Lower lobe of right lung (tissue), 2 donors: ENCODE data around the gene GABRD. TPM values are rescaled to one million over a fixed set of nuclear protein-coding genes. Genes with fewer than 3 reads are reported as not detected.

ENCODE experiments used
- ATAC-seq, 2 donors: fragments of 200-7000 bp; cut with Tn5 transposase; one replicate each; pipeline ENCODE4 v1.9.1; 2020 to 2022; ENCODE audit warnings: mild to moderate bottlenecking in 2 of 2, moderate library complexity in 2 of 2
- DNase-seq: peaks from one replicate; pipeline ENCODE4 v3.0.0-alpha.2; 2020
- H3K27ac ChIP-seq: fragments of 200-600 bp; one replicate; pipeline ENCODE4 v1.8.0; 2022
- H3K27me3 ChIP-seq: fragments of 200-600 bp; one replicate; pipeline ENCODE4 v1.8.0; 2022; ENCODE audit warnings: low read depth
- H3K36me3 ChIP-seq: fragments of 200-600 bp; one replicate; pipeline ENCODE4 v1.8.0; 2022; ENCODE audit warnings: mild to moderate bottlenecking
- H3K4me1 ChIP-seq: fragments of 200-600 bp; one replicate; pipeline ENCODE4 v1.8.0; 2022
- H3K4me3 ChIP-seq: fragments of 200-600 bp; one replicate; pipeline ENCODE4 v1.8.0; 2022; ENCODE audit warnings: mild to moderate bottlenecking
- H3K9me3 ChIP-seq: fragments of 200-600 bp; one replicate; pipeline ENCODE4 v1.8.0; 2022
- intact Hi-C: fragments of 100-400 bp; cut with DNase I; formaldehyde crosslinking; loops from one replicate; pipeline ENCODE4 v1.11.0; 2022
- total RNA-seq: library from RNA; stranded (reverse); fragmentation: NEBNext Ultra II Directional; extraction: Animal tissue kit (Norgen Biotek cat#: 25700); gene quantifications from one replicate; pipeline ENCODE4 v1.2.1, GENCODE V29; 2021
- TF ChIP-seq, protein P1 (sequence below): fragments of 200-600 bp; IDR thresholded peaks from one replicate; pipeline ENCODE4 v1.8.0; 2022; ENCODE audit warnings: antibody characterized with exemption, mild to moderate bottlenecking
- donor health status: DM: no; HTN: yes; CAD: no; lungs with severe emphysema.

The GABRD gene
- total RNA-seq, 1 donor from 2014 or later = 2.7 TPM

DNA sequence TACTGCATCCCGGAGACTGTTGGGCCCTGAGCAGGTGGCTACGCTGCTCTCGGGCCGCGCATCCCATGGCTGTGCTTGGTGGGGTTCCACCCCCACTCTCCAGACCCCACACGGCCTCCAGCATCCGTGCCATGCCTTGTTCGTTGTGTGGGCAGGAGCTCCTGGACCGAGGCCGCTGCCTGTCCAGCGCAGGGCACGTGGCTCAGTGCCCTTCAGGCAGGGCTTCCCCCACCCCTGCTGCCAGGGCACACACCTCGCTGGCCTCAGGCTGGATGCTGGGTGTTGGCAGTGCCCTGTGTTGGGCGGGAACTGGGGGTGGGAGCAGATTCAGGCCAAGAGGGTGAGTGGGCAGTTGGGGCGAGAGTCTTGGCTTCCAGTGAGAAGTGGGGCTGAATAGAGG lies 40.9 kb downstream of the GABRD start:
- ATAC-seq = peak; percentile 75 to 81
- TF ChIP-seq, protein P1, sequence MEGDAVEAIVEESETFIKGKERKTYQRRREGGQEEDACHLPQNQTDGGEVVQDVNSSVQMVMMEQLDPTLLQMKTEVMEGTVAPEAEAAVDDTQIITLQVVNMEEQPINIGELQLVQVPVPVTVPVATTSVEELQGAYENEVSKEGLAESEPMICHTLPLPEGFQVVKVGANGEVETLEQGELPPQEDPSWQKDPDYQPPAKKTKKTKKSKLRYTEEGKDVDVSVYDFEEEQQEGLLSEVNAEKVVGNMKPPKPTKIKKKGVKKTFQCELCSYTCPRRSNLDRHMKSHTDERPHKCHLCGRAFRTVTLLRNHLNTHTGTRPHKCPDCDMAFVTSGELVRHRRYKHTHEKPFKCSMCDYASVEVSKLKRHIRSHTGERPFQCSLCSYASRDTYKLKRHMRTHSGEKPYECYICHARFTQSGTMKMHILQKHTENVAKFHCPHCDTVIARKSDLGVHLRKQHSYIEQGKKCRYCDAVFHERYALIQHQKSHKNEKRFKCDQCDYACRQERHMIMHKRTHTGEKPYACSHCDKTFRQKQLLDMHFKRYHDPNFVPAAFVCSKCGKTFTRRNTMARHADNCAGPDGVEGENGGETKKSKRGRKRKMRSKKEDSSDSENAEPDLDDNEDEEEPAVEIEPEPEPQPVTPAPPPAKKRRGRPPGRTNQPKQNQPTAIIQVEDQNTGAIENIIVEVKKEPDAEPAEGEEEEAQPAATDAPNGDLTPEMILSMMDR = no peak
- peak; percentile 78 for DNase-seq

DNA sequence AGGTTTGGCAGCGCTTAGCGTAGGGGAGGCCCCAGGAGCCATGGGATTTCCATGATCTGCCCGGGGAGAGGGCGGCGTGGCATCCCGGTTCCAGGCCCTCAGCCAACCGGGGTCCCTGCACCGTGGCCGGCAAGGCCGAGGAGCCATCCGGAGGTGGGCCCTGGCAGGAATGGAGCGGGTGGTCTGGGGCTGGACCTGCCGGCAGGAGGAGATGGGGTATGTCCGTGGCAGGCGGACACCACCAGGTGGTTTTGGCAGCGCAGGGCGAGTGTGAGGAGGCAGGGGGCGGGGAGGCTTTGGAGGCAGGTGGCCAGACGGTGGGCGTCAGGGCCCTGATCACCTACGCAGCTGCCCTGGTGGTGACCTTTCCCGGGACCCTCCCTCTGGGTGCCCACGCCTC lies 41.4 kb downstream of the GABRD start:
- intact Hi-C loops = no loop called here
- peaks cover 16% of the 10 kb centered on the region for H3K4me1 ChIP-seq
- H3K4me3 ChIP-seq = no peak overlapping the region
- H3K9me3 ChIP-seq = peaks cover 4% of the 10 kb centered on the region
- ATAC-seq = peak; percentile 8 to 10
- no peaks in the 10 kb centered on the region for H3K27me3 ChIP-seq
- TF ChIP-seq, protein P1 = no peak
- H3K27ac ChIP-seq = peak overlapping the region; percentile 83
- H3K36me3 ChIP-seq = peaks cover 29% of the 10 kb centered on the region
- DNase-seq = peak; percentile 48

More for the DNA sequence above, 40.9 kb downstream of the GABRD start:
- H3K9me3 ChIP-seq = peaks cover 4% of the 10 kb centered on the region
- intact Hi-C loops = no loop called here
- no peak overlapping the region for H3K4me3 ChIP-seq
- H3K27ac ChIP-seq = peak overlapping the region; percentile 83
- no peaks in the 10 kb centered on the region for H3K27me3 ChIP-seq
- peaks cover 30% of the 10 kb centered on the region for H3K36me3 ChIP-seq
- peaks cover 16% of the 10 kb centered on the region for H3K4me1 ChIP-seq

DNA sequence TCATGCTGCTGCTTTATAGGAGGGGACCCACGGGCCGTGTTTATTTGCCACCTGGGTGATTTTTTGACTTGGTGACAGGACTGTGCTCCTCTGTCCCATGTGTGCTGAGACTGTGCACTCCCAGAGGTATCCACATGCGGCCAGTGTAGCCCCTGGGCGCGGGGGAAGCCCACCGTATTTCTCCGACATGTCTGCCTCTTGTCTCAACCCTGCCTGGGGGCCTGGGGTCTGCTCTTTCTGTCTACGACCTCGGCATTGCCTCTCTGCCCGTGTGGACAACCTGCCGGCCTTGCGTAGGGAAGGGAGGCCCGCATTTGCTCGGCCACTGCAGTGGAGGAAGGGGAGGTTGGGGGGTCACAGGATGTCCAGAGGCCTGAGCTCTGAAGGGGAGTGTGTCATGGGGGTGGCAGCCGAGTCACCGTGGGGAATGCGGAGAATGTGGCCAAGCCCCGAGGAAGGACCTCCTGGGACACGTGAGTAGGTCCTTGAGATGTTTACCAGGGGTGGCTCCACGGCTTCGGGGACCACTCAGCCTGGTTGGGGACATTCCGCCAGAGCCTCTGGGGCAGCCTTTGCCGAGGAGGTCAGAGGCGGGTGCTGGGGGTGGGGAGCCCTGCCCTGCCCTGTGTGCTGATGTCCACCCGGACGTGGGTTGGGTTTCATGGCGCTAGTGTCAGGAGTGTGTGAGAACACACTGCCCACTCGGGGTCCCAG lies 42.1 kb downstream of the GABRD start:
- H3K27me3 ChIP-seq = no peaks in the 10 kb centered on the region
- peak overlapping the region; percentile 83 for H3K27ac ChIP-seq
- H3K4me3 ChIP-seq = no peak overlapping the region
- peaks cover 4% of the 10 kb centered on the region for H3K9me3 ChIP-seq
- peaks cover 23% of the 10 kb centered on the region for H3K36me3 ChIP-seq
- TF ChIP-seq, protein P1 = no peak
- DNase-seq (peak; percentile 90), ATAC-seq (peak; percentile 92 to 95)
- peaks cover 16% of the 10 kb centered on the region for H3K4me1 ChIP-seq
- intact Hi-C loops = no loop called here

DNA sequence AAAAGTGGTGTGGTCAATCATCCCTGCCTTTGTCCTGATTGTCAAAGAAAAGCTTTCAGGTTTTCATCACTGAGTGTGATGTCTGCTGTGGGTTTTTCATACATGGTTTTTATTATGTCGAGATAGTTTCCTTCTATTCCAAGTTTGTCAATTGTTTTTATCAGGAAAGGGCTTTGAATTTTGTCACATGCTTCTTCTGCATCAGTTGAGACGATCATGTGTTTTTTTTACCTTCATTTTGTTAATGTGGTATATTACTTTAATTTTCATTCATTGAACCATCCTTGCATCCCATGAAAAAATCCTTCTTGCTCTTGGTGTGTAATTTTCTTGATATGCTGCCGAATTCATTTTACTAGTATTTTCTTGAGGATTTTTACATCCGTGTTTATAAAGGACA lies 46.6 kb downstream of the GABRD start:
- intact Hi-C loops = no loop called here
- DNase-seq (no peak), ATAC-seq (no peak)
- no peak overlapping the region for H3K4me3 ChIP-seq
- peaks cover 4% of the 10 kb centered on the region for H3K9me3 ChIP-seq
- no peak overlapping the region for H3K27ac ChIP-seq
- peaks cover 11% of the 10 kb centered on the region for H3K36me3 ChIP-seq
- peaks cover 3% of the 10 kb centered on the region for H3K4me1 ChIP-seq
- H3K27me3 ChIP-seq = no peaks in the 10 kb centered on the region
- TF ChIP-seq, protein P1 = no peak

DNA sequence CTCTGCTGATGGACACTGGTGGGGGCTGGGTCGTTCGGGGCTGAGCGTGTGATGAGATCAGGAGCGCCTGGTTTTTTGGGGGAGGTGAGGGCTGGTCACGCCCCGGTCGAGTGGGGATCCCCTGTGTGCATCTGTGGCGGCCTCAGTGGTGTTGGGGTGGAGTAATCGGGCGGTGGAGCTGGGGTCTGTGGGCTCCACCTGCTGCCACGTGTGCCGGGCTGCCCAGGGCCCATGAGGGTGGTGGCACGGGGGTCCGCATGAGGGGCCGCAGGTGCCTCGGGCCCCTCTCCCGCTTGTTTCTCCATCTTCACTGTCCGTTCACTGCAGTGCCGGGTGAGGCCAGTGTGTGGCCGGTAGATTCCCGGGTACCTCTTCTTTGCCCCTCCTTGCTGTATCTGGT lies 48.2 kb downstream of the GABRD start:
- H3K9me3 ChIP-seq = peaks cover 4% of the 10 kb centered on the region
- H3K27me3 ChIP-seq = no peaks in the 10 kb centered on the region
- no peaks in the 10 kb centered on the region for H3K4me1 ChIP-seq
- TF ChIP-seq, protein P1 = no peak
- no peak overlapping the region for H3K27ac ChIP-seq
- no peak for DNase-seq
- peaks cover 11% of the 10 kb centered on the region for H3K36me3 ChIP-seq
- intact Hi-C loops = no loop called here
- no peak overlapping the region for H3K4me3 ChIP-seq
- ATAC-seq = no peak
